ENCODE measurements around the gene RSU1.

The RSU1 gene

GRCh38 chr10:16735671-16736070, 81.6 kb downstream of the RSU1 start:
- Histone ChIP-seq H3K9me3 (ENCODE audit: insufficient read depth, low read length) (no peaks in the 10 kb centered on the region), H4K20me1 (ENCODE audit: insufficient read depth, low read length) (no peaks in the 10 kb centered on the region), H3K4me3 (ENCODE audit: low read length) (no peak overlapping the region), H3K79me2 (ENCODE audit: low read length) (no peaks in the 10 kb centered on the region), H3K9ac (ENCODE audit: low read length) (no peak overlapping the region), H3K4me1 (ENCODE audit: low read length) (no peaks in the 10 kb centered on the region), H3K27me3 (ENCODE audit: low read depth, low read length) (no peaks in the 10 kb centered on the region), H3K36me3 (replicated peaks; ENCODE audit: low read depth, low read length) (no peaks in the 10 kb centered on the region), H2AFZ (ENCODE audit: low read depth, low read length) (no peak overlapping the region), H3K4me2 (ENCODE audit: low read length) (no peak overlapping the region), H3K27ac (ENCODE audit: low read length) (no peak overlapping the region)
- no peak for TF ChIP-seq CTCF (IDR thresholded peaks at IDR 0.05; ENCODE audit: low read depth, low read length)
- TF ChIP-seq EZH2phosphoT487 (IDR thresholded peaks at IDR 0.05; ENCODE audit: low read depth): no peak

GRCh38 chr10:16732376-16732775, 84.8 kb downstream of the RSU1 start:
- no peaks in the 10 kb centered on the region for H4K20me1 ChIP-seq (ENCODE audit: insufficient read depth, low read length)
- H3K27ac ChIP-seq (ENCODE audit: low read length): no peak overlapping the region
- TF ChIP-seq EZH2phosphoT487 (IDR thresholded peaks at IDR 0.05; ENCODE audit: low read depth) (no peak), CTCF (IDR thresholded peaks at IDR 0.05; ENCODE audit: low read depth, low read length) (no peak)
- no peak overlapping the region for H3K4me3 ChIP-seq (ENCODE audit: low read length)
- no peak overlapping the region for H2AFZ ChIP-seq (ENCODE audit: low read depth, low read length)
- no peaks in the 10 kb centered on the region for H3K79me2 ChIP-seq (ENCODE audit: low read length)
- no peak overlapping the region for H3K4me2 ChIP-seq (ENCODE audit: low read length)
- H3K27me3 ChIP-seq (ENCODE audit: low read depth, low read length): no peaks in the 10 kb centered on the region
- no peaks in the 10 kb centered on the region for H3K9me3 ChIP-seq (ENCODE audit: insufficient read depth, low read length)
- no peaks in the 10 kb centered on the region for H3K36me3 ChIP-seq (replicated peaks; ENCODE audit: low read depth, low read length)
- no peak overlapping the region for H3K9ac ChIP-seq (ENCODE audit: low read length)
- no peaks in the 10 kb centered on the region for H3K4me1 ChIP-seq (ENCODE audit: low read length)

- Histone ChIP-seq H3K36me3 (replicated peaks; ENCODE audit: low read depth, low read length) (no peaks in the 10 kb centered on the region), H3K79me2 (ENCODE audit: low read length) (no peaks in the 10 kb centered on the region), H4K20me1 (ENCODE audit: insufficient read depth, low read length) (no peaks in the 10 kb centered on the region), H3K4me2 (ENCODE audit: low read length) (no peak overlapping the region), H3K4me3 (ENCODE audit: low read length) (no peak overlapping the region), H3K27me3 (ENCODE audit: low read depth, low read length) (no peaks in the 10 kb centered on the region), H3K4me1 (ENCODE audit: low read length) (no peaks in the 10 kb centered on the region), H3K27ac (ENCODE audit: low read length) (no peak overlapping the region), H3K9me3 (ENCODE audit: insufficient read depth, low read length) (no peaks in the 10 kb centered on the region), H2AFZ (ENCODE audit: low read depth, low read length) (no peak overlapping the region), H3K9ac (ENCODE audit: low read length) (no peak overlapping the region)
- no peak for TF ChIP-seq EZH2phosphoT487 (IDR thresholded peaks at IDR 0.05; ENCODE audit: low read depth)
- no peak for TF ChIP-seq CTCF (IDR thresholded peaks at IDR 0.05; ENCODE audit: low read depth, low read length)
Measured at GRCh38 chr10:16728266-16728665, 89.0 kb downstream of the RSU1 start.

- Histone ChIP-seq H3K79me2 (ENCODE audit: low read length) (no peaks in the 10 kb centered on the region), H3K27ac (ENCODE audit: low read length) (no peak overlapping the region), H3K9me3 (ENCODE audit: insufficient read depth, low read length) (no peaks in the 10 kb centered on the region), H4K20me1 (ENCODE audit: insufficient read depth, low read length) (no peaks in the 10 kb centered on the region), H3K36me3 (replicated peaks; ENCODE audit: low read depth, low read length) (no peaks in the 10 kb centered on the region), H3K4me2 (ENCODE audit: low read length) (no peak overlapping the region), H3K27me3 (ENCODE audit: low read depth, low read length) (no peaks in the 10 kb centered on the region), H3K4me1 (ENCODE audit: low read length) (no peaks in the 10 kb centered on the region), H3K4me3 (ENCODE audit: low read length) (no peak overlapping the region), H3K9ac (ENCODE audit: low read length) (no peak overlapping the region), H2AFZ (ENCODE audit: low read depth, low read length) (no peak overlapping the region)
- TF ChIP-seq EZH2phosphoT487 (IDR thresholded peaks at IDR 0.05; ENCODE audit: low read depth) (no peak), CTCF (IDR thresholded peaks at IDR 0.05; ENCODE audit: low read depth, low read length) (no peak)
Measured at GRCh38 chr10:16727666-16728065, 89.6 kb downstream of the RSU1 start.
